EH (cell line): Measurements from ENCODE around the gene ARHGDIB.
A peak's percentile ranks its signal among the peaks of the same experiment; 100 is the strongest.

ENCODE experiments used
- DNase-seq: peaks from one replicate; pipeline ENCODE4 v3.0.0-alpha.2; 2015; ENCODE audit warnings: low read depth

ARHGDIB gene

GRCh38 chr12:14961466-14962152 lies at the start of gene ARHGDIB:
Gene ARHGDIB (minus strand): TSS chr12:14961601. CDS start chr12:14950712, 10,889 bp downstream.
- DNase-seq, result peak; percentile 71

GRCh38 chr12:15011162-15011561 lies 49.8 kb upstream of the ARHGDIB start:
- DNase-seq, result no peak

GRCh38 chr12:15007551-15007950 lies 46.1 kb upstream of the ARHGDIB start:
- DNase-seq, result no peak

DNA sequence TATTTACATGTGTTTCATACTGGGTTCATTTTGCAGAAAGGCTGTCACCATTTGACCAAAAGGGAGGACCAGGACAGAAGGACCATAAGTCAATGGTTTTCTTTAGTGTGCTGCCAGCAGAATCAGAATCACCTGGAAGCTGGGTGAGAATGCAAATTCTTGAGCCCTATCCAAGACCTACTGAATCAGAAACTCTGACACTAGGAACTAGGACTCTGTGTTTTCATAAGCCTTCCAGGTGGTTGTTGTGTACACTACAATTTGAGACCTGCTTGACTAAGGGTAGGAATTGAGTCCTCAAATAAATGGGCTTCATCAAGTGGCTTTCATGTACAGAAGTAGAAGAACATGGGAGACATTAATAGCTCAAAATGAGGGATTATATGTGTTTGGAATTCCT lies 43.7 kb upstream of the ARHGDIB start:
- no peak for DNase-seq

DNA sequence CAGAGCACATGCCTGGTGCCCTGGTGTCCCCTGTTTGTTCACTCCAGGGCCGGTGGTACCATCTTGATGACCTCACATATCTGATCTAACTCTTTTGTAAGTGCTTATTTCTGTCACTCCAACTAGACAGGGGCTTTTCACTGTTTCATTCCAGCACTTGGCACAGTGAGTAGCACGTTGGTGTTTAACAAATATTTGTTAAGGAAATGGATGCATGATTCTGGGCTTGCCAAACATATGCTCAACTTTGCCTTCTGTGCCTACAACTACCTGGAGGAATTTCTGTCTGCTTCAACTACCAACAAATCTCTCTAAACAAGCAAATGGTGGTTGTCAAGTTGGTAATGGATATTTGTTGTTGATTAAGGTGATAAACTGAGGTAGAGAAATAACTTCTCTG lies 43.0 kb upstream of the ARHGDIB start:
- no peak for DNase-seq

GRCh38 chr12:15001733-15002382 lies 40.5 kb upstream of the ARHGDIB start:
- DNase-seq, result peak; percentile 30

GRCh38 chr12:15000575-15000974 lies 39.2 kb upstream of the ARHGDIB start:
- DNase-seq, result no peak

GRCh38 chr12:14999695-15000365 lies 38.4 kb upstream of the ARHGDIB start:
- DNase-seq, result no peak

DNA sequence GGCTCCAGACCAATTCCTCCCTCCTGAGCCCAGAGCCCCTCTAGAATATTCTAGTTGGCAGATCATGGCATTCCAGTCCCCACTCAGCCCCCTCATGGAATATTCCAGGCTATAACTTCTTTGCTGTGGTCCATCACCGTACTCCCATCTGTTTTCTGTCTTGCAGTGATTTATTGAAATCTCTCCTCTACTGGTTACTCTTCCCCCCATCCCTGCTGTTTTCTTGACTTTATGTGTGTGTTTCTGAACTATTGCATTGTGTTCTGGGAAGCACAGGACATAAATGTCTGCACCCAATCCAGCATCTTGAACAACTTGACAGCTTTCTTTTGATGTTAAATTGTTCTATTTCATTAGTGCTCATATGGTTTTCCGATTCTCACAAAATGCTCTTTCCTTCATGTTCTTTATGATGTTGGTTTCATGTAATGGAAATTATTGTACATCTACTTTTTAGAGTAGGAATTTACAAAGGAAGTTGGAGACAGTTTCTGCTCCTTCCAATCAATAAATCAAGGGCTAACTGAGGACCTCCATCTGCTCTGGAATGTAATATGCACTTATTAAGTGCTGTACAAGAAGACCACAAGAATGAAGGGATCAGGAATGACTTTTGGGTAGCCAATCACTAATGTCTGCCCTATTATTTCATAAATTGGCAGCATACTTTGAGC lies 37.8 kb upstream of the ARHGDIB start:
- peak; percentile 63 for DNase-seq

GRCh38 chr12:14997998-14998397 lies 36.6 kb upstream of the ARHGDIB start:
- no peak for DNase-seq

DNA sequence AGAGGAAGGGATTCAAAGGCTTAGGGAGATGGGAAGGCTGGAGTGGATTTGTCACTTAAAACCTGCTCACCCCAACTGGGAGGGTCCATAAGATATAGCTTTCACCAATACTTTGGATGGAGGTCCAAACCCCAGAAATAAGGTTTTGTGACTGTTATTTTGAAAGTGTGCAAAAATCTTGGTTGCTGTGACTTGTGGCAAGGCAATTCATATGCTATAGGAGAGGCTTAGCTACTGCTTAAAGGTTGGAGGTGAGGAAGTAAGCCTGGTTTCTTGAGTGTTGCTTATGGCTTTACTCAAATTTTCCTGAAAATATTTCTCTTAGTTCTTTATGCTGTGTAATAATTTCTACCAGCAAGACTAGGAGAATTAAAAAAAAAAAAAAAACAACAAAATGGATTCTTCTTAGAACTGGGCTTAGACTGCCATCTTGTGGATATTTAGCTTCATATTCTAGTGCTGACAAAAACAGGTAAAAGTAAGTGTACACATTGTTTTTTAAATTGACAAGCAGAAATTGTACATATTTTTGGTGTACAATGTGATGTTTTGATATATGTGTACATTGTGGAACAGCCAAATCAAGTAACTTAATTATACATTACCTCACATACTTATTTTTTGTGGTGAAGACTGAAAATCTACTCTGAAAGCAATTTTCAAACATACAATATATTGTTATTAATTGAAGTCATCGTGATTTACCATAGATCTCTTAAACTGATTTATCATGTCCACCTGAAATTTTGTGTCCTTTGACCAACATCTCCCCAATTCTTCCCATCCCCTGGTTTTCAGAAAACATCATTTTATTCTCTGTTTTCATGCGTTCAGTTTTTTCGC lies 34.4 kb upstream of the ARHGDIB start:
- peak; percentile 74 for DNase-seq

DNA sequence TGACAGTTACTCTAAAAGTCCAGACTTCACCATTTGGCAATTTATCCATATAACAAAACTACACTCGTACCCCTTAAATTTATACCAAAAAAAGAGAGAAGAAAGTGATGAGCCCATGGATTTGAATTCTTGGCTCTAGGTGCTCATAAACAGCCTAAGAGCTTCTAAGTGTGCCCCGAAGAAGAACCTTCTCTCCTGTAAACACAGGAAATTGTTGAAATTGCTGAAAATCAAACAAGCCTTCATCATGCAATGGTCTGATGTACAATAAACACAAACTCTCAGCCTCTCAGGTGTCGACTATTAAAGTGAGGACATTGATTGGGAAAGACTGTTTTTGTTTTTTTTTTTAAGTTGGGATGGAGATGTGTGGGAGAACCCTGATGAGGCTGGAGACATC lies 33.2 kb upstream of the ARHGDIB start:
- DNase-seq, result peak; percentile 18

DNA sequence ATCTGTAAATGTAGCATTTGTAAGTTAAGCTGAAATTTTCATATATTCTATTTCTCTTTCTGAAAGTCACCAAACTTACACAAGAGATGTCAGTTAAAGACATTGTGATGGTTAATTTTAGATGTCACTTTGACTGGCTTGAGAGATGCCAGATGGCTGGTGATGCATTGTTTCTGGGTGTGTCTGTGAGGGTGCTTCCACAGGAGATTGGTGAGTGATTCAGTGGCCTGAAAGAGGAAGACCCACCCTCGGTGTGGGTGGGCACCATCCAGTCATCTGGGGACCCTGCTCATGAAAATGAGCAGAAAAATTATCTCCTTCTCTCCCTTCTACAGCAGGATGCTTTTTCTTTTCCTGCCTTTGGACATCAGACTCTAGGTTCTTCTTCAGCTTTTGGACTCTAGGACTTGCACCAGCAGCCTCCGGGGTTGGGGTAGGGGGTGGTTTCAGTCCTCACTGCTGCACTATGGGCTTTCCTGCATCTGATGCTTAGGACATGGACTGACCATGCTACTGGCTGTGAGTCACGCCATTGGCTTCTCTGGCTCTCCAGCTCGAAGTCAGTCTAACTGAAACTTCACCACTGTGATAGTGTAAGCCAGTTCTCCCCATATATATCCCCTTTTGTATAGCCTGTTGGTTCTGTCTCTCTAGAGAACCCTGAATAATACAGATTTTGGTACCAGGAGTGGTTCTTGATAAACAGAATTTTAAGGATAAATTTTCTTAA lies 32.3 kb upstream of the ARHGDIB start:
- DNase-seq, result peak; percentile 74

GRCh38 chr12:14993117-14993516 lies 31.7 kb upstream of the ARHGDIB start:
- peak; percentile 57 for DNase-seq

GRCh38 chr12:14992673-14993072 lies 31.3 kb upstream of the ARHGDIB start:
- no peak for DNase-seq

DNA sequence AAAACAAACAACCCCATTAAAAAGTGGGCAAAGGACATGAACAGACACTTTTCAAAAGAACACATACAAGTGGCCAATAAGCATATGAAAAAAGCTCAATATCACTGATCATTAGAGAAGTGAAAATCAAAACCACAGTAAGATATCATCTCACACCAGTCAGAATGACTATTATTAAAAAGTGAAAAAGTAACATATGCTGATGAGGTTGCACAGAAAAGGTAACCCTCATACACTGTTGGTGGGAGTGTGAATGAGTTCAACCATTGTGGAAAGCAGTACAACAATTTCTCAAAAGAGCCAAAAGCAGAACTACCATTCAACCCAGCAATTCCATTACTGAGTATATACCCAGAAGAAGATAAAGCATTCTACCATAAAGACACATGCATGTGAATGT lies 29.7 kb upstream of the ARHGDIB start:
- no peak for DNase-seq

DNA sequence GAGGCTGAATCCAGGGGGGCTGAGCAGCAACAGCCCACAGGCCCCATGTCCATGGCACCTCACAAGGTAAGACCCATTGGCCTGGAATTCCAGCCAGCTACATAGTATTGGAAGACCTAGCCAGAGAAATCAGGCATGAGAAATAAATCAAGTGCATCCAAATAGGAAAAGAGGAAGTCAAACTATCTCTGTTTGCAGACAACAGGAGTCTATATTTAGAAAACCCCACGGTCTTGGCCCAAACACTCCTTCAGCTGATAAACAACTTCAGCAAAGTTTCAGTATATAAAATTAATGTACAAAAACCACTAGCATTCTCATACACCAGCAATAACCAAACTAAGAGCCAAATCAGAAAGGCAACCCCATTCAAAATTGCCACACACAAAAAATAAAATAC lies 28.4 kb upstream of the ARHGDIB start:
- no peak for DNase-seq

DNA sequence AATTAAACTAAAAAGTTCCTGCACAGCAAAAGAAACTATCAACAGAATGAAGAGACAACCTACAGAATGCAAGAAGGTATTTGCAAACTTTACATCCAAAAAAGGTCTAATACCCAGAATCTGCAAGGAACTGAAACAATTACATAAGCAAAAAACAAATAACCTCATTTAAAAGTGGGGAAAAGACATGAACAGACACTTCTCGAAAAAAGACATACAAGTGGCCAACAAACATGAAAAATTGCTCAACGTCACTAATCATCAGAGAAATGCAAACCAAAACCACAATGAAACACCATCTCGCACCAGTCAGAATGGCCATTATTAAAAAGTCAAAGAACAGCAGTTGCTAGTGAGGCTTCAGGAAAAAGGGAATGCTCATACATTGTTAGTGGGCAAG lies 26.6 kb upstream of the ARHGDIB start:
- no peak for DNase-seq

DNA sequence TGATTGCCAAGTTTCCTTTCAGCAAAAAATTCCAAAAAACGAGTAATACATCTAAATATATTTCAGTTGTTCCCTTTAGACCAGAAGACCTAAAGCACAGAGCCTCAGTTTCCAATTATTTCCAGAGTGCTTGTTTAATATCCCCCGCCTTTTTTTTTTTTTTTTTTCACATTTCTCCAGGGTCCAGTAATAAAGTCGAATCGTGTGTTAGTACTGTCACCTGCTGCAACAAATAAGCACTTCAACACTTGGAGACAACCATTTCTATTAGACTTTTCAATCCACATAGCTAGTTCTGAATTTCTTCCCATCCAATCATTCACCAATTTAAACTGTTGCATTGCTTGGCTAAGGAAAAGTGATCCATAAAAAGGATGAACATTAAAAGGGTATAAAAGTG lies 25.0 kb upstream of the ARHGDIB start:
- DNase-seq, result no peak

- no peak for DNase-seq
Measured at GRCh38 chr12:14984766-14985285, 23.4 kb upstream of the ARHGDIB start.

DNA sequence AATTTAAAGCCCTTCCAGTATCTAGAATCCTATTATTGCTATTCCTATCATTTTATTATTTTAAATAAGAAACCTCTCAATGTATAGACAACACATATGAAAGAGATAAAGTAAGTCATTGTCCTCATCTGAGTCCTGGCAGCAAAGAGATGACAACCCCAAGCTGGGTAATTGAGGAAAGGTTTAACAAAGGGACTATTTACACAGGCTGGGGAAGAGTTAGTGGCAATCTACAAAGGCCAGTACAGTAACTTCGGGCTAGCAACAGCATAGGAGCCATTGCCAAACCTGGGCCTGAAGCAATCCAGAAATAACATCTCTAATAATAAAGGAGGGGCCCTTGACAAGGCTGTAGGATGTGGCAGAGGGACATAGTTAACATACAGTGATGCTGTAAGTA lies 22.6 kb upstream of the ARHGDIB start:
- no peak for DNase-seq
